ENCODE measurements around the gene GEMIN7. TPM values are rescaled to one million over a fixed set of nuclear protein-coding genes. Genes with fewer than 3 reads are reported as not detected.

Gene GEMIN7
- total and polyA plus RNA-seq, 2 of the 13 experiments (the other 11 are each of a cell fraction or from before 2014, with no cell fraction given) = 24.1 to 30.6 TPM

DNA sequence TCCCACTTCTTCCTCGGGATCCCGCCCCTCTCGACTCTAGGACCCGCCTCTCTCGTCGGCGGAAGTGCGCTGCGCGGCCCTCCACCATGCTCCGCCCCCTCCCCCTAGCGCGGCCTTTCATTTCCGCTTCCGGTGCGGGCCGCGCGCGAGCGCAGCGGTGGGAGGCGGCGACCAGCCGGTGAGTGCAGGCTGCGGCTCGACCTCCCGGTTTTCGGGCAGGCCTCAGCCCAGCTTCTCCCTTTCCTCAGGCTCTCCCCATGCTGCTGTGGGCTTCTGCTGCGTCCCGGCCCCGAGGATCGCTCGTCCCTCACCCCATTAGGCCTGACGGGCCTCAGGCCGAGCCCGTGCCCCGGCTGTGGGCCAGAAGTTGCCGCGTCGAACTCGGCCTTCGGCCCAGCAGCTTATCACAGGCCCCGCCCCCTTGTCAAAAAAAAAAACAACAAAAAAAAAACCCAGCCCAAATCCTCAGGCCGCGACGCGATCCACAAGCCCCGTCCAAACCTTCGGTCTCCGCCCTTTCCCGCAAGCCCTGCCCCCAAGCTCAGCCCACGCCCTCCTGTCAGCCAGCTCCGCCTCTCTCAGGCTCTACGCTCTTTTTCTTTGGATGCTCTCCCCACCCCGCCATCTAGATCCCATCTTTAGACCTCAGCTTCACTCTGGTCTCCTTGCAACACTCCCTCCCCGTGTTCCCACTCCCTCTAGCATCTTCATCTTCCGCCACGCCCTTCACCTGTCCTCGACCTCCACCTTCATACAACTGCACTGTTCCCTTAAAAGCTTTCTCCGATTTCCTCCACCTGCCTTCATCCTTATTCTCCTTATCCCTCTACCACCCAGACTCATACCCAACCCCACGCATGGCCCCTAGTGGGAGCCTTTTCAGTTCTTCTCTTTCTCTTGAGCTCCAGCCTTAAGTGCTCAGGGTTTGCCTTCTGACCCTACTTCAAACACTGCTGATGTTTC is 39.8 kb upstream of the GEMIN7 start, which contains the start of gene CLASRP (continued):
- TF ChIP-seq, protein P1, sequence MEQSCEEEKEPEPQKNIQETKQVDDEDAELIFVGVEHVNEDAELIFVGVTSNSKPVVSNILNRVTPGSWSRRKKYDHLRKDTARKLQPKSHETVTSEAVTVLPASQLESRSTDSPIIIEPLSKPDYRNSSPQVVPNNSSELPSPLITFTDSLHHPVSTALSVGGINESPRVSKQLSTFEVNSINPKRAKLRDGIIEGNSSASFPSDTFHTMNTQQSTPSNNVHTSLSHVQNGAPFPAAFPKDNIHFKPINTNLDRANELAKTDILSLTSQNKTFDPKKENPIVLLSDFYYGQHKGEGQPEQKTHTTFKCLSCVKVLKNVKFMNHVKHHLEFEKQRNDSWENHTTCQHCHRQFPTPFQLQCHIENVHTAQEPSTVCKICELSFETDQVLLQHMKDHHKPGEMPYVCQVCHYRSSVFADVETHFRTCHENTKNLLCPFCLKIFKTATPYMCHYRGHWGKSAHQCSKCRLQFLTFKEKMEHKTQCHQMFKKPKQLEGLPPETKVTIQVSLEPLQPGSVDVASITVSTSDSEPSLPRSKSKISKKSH (CRISPR knock-in tag; IDR thresholded peaks at IDR 0.05; ENCODE audit: borderline replicate concordance) = no peak
- TF ChIP-seq PTBP1 (IDR thresholded peaks at IDR 0.05; ENCODE audit: low read depth, low read length, poor library complexity, severe bottlenecking) (peak; percentile 41), MAF1 (CRISPR knock-in tag; IDR thresholded peaks at IDR 0.05; ENCODE audit: borderline replicate concordance) (0 out of 2 replicates have a peak, but pooled peaks have one; percentile 55), ZNF839 (CRISPR knock-in tag; IDR thresholded peaks at IDR 0.05; ENCODE audit: borderline replicate concordance) (peak; percentile 97; the same call in 1 of the 2 replicates), FOXM1 (CRISPR knock-in tag; IDR thresholded peaks at IDR 0.05) (no peak), IKZF1 (IDR thresholded peaks at IDR 0.05) (no peak), FIP1L1 (IDR thresholded peaks at IDR 0.05; ENCODE audit: borderline replicate concordance, insufficient read depth, low read depth, low read length) (no peak), MAFG (CRISPR knock-in tag; IDR thresholded peaks at IDR 0.05) (no peak), ZFP36L2 (CRISPR knock-in tag; IDR thresholded peaks at IDR 0.05) (0 out of 2 replicates have a peak, but pooled peaks have one; percentile 52), MXD4 (CRISPR knock-in tag; IDR thresholded peaks at IDR 0.05) (peak; percentile 48; the same call in 1 of the 2 replicates), ZNF878 (CRISPR knock-in tag; IDR thresholded peaks at IDR 0.05) (no peak), PAF1 (CRISPR knock-in tag; IDR thresholded peaks at IDR 0.05) (no peak)
- TF ChIP-seq, protein P2, sequence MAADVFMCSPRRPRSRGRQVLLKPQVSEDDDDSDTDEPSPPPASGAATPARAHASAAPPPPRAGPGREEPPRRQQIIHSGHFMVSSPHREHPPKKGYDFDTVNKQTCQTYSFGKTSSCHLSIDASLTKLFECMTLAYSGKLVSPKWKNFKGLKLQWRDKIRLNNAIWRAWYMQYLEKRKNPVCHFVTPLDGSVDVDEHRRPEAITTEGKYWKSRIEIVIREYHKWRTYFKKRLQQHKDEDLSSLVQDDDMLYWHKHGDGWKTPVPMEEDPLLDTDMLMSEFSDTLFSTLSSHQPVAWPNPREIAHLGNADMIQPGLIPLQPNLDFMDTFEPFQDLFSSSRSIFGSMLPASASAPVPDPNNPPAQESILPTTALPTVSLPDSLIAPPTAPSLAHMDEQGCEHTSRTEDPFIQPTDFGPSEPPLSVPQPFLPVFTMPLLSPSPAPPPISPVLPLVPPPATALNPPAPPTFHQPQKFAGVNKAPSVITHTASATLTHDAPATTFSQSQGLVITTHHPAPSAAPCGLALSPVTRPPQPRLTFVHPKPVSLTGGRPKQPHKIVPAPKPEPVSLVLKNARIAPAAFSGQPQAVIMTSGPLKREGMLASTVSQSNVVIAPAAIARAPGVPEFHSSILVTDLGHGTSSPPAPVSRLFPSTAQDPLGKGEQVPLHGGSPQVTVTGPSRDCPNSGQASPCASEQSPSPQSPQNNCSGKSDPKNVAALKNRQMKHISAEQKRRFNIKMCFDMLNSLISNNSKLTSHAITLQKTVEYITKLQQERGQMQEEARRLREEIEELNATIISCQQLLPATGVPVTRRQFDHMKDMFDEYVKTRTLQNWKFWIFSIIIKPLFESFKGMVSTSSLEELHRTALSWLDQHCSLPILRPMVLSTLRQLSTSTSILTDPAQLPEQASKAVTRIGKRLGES (CRISPR knock-in tag; IDR thresholded peaks at IDR 0.05; ENCODE audit: borderline replicate concordance) = 0 out of 2 replicates have a peak, but pooled peaks have one; percentile 43
- TF ChIP-seq, protein P3, sequence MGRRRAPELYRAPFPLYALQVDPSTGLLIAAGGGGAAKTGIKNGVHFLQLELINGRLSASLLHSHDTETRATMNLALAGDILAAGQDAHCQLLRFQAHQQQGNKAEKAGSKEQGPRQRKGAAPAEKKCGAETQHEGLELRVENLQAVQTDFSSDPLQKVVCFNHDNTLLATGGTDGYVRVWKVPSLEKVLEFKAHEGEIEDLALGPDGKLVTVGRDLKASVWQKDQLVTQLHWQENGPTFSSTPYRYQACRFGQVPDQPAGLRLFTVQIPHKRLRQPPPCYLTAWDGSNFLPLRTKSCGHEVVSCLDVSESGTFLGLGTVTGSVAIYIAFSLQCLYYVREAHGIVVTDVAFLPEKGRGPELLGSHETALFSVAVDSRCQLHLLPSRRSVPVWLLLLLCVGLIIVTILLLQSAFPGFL (CRISPR knock-in tag; IDR thresholded peaks at IDR 0.05) = 0 out of 2 replicates have a peak, but pooled peaks have one; percentile 27
- TF ChIP-seq, protein P4, sequence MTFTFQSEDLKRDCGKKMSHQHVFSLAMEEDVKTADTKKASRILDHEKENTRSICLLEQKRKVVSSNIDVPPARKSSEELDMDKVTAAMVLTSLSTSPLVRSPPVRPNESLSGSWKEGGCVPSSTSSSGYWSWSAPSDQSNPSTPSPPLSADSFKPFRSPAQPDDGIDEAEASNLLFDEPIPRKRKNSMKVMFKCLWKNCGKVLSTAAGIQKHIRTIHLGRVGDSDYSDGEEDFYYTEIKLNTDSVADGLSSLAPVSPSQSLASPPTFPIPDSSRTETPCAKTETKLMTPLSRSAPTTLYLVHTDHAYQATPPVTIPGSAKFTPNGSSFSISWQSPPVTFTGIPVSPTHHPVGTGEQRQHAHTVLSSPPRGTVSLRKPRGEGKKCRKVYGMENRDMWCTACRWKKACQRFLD (CRISPR knock-in tag; IDR thresholded peaks at IDR 0.05; ENCODE audit: borderline replicate concordance) = no peak
- TF ChIP-seq, protein P5, sequence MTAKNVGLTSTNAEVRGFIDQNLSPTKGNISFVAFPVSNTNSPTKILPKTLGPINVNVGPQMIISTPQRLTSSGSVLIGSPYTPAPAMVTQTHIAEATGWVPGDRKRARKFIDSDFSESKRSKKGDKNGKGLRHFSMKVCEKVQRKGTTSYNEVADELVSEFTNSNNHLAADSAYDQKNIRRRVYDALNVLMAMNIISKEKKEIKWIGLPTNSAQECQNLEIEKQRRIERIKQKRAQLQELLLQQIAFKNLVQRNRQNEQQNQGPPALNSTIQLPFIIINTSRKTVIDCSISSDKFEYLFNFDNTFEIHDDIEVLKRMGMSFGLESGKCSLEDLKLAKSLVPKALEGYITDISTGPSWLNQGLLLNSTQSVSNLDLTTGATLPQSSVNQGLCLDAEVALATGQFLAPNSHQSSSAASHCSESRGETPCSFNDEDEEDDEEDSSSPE (CRISPR knock-in tag; IDR thresholded peaks at IDR 0.05) = peak; percentile 75
- TF ChIP-seq, protein P6, sequence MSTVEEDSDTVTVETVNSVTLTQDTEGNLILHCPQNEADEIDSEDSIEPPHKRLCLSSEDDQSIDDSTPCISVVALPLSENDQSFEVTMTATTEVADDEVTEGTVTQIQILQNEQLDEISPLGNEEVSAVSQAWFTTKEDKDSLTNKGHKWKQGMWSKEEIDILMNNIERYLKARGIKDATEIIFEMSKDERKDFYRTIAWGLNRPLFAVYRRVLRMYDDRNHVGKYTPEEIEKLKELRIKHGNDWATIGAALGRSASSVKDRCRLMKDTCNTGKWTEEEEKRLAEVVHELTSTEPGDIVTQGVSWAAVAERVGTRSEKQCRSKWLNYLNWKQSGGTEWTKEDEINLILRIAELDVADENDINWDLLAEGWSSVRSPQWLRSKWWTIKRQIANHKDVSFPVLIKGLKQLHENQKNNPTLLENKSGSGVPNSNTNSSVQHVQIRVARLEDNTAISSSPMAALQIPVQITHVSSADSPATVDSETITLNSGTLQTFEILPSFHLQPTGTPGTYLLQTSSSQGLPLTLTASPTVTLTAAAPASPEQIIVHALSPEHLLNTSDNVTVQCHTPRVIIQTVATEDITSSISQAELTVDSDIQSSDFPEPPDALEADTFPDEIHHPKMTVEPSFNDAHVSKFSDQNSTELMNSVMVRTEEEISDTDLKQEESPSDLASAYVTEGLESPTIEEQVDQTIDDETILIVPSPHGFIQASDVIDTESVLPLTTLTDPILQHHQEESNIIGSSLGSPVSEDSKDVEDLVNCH (CRISPR knock-in tag; IDR thresholded peaks at IDR 0.05) = no peak
